Measurements from ENCODE around the gene ETF1.
A peak's percentile ranks its signal among the peaks of the same experiment; 100 is the strongest.

The ETF1 gene

DNA sequence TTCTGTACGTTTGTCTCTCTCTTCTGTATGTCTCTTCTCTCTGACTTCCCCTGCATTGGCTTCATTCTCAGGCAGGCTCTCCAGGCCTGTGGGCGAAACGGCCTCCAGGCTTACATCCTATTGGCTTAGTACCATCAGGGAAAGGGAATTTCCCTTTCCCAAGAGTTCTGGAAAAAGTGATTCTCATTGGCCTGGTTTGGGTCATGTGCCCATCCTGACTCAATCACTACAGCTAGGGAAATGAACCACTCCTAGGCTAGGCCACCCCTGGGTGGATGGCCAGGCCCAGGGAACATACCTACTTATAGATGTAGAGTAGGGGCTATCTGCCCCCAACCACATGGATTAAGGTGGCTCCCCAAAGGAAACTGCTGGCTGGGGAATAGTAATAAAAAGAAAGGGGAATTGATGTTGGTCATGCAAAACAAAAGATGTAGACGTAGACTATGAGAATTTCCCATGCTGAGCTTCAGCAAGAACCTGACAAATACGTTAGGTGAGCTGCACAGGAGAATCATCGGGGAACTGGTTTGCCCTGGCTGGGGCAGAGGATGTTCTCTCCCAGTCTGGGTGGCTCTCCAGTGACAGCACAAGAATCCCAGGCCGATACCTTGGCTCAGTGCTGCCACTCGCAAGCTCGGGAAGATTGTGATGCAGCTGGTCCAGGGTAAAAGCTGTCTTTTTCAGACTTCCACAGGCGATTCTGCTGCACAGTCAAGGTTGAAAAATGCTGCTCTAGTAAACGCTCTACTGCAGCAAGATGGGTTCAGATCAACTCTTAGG lies 81.5 kb downstream of the ETF1 start:
- DNase-seq, result peak; percentile 67 to 82

DNA sequence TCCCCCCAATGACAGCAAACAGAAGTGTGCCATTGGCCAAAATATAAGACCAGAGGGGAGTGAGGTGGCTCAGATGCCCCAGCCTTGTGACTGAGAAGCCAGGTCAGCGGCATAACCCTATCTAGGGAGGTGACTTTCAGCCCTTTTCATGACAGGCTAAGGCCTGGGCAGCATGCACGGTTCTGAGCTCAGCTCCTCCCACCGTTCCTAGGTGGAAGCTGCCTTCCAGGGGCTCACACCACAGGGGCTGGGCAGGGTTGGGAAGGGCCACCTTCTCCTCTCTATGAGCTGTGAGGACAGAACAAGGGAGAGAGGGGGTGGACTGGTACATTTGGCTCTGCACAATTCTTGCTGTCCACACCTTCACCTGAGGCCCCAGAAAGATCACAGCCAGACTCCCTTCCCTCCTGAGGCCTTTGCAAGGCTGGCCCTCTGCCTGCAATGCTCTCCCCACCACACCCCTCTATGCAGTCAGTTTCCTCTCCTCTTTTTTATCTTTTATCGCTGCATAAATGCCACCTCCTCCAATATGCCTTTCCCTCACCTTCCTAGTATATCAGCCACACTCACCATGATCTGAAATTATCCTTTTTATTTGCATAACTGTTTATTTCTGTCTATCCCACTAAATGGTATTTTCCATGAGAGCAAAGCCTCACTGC lies 82.9 kb downstream of the ETF1 start:
- no peak for DNase-seq

DNA sequence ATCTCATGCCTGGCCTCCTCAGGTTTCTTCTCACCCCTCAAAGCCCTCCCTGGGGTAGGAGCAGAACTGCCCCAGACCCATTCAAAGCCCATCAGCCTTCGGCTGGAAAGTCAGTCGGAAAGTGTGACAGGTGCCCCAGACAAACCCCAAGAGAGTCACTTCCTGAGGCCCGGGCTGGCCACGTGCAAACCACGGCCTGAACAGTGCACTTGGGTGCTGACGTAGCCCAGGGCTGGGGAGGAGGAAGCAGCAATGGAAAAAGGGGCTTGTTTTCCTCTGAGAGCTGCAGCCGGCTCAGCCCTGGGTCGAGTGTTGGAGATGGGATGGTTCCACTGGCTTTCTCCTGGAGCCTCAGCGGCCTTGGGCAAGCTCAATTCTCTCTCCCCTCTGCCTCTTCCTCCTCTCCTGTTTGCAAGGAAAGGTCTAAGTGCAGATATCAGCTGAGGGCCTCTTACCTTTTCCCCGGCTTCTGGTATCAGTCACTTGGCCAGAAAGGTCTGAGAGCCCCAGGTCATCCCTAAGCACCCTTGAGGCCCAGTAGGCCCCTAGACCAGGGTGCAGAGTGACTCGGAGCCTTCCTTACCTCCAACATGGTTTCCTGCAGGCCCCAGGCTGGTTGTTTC lies 83.6 kb downstream of the ETF1 start:
- peak; percentile 28 to 53 for DNase-seq

DNA sequence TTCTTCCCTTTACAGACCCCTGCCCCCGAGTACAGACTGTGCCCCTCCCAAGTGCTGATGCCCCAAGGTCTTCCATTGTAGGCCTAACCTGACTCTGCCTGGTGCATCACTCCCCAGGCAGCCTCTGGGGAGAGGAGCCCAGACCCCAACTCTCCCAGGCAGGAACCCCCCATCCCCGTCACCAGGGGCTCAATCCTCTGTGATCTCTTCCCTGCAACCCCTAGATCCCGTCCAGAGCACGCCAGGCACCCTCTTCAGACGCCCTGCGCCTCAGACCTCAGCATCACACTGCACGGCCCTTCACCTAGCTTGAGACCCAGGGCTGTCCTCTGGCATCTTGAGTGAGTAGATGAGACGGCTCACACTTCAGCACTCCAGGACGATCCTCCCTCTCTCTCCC lies 84.2 kb downstream of the ETF1 start:
- DNase-seq, result no peak

DNA sequence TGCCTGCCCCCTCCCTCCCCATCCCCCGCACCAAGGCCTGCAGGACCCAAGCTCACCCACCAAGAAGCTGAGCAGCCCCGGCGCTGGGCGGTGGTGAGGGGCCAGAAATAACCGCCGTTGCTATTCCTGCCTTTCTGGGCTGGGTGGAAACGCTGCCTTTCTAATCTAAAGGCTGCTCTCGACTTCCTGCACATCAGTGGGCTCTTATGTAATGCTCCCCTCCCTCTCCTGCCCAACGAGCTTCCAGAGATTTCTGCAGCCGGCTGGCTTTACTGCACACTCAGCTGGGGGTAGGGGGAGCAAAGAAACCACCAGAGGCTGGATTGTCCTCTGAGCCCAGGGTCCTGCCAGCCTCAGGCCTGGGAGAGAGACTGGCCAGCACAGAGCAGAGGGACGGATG lies 84.7 kb downstream of the ETF1 start:
- DNase-seq, result no peak

DNA sequence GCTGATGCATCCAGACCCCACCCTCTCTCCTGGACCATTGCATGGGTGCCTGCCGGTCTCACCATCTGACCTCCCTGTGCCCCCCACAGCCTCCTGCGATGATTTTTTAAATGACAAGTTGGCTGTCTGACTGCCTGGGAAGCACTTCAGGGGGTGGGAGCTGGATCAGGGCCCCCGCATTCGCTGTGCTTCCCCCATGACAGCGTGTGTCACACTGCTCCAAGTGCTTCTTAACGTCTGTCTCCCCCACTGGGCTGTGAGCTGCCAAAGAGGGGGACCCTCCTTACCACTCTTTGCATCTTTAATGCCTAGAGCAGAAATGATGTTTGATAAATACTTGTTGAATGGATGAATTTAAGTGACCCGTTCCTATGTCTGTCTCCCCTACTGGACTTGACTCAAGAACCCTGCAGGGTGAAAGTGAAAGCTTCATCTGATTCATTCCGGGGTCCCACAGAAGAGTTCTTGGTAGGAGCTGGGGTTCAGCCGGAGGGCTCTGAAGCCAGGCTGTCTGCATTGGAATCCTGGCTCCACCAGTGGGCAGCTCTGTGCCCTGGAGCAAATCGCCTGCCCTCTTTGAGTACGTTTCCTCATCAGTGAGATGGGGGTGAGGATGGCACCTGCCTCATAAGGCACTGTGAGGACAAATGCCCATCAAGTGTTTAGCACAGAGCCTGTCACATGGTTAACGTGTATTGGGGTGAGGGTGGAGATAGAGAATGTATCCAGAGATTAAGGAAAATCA lies 85.3 kb downstream of the ETF1 start:
- no peak for DNase-seq
